H9 (cell line): ENCODE data around the gene SPINT1. TPM values are rescaled to one million over a fixed set of nuclear protein-coding genes. Genes with fewer than 3 reads are reported as not detected.

Source experiments
- DNase-seq: peaks from one replicate; pipeline ENCODE4 v3.0.0-alpha.2; 2017
- H2AFZ ChIP-seq: one replicate; pipeline ENCODE4 v1.6.1; 2013; ENCODE audit warnings: mild to moderate bottlenecking, low read length, control low read depth, moderate library complexity
- H2AK5ac ChIP-seq: 2 replicates; pipeline ENCODE4 v1.6.1; 2013; ENCODE audit warnings: low read length, control low read depth, mixed read lengths; ENCODE audit not compliant: insufficient read length
- H2BK120ac ChIP-seq: one replicate; pipeline ENCODE4 v1.6.1; 2013; ENCODE audit warnings: low read depth, mild to moderate bottlenecking, low read length, control low read depth, inconsistent platforms; ENCODE audit not compliant: poor library complexity, severe bottlenecking
- H2BK12ac ChIP-seq: 2 replicates; pipeline ENCODE4 v1.6.1; 2013; ENCODE audit warnings: low read length, control low read depth, mixed read lengths, low read depth; ENCODE audit not compliant: insufficient read length
- H2BK15ac ChIP-seq: 2 replicates; pipeline ENCODE4 v1.6.1; 2013; ENCODE audit warnings: low read depth, low read length, control low read depth
- H2BK20ac ChIP-seq: one replicate; pipeline ENCODE4 v1.6.1; 2013; ENCODE audit warnings: low read depth, mild to moderate bottlenecking, low read length, control low read depth, inconsistent platforms; ENCODE audit not compliant: poor library complexity, severe bottlenecking
- H2BK5ac ChIP-seq: 2 replicates; pipeline ENCODE4 v1.6.1; 2013; ENCODE audit warnings: low read length, control low read depth, mixed read lengths; ENCODE audit not compliant: insufficient read length
- H3K14ac ChIP-seq: 2 replicates; pipeline ENCODE4 v1.6.1; 2013; ENCODE audit warnings: low read length, control low read depth; ENCODE audit not compliant: insufficient read depth
- H3K18ac ChIP-seq: 2 replicates; pipeline ENCODE4 v1.6.1; 2013; ENCODE audit warnings: low read depth, mild to moderate bottlenecking, mixed read lengths, low read length, control low read depth; ENCODE audit not compliant: insufficient read length
- H3K23ac ChIP-seq: 2 replicates; pipeline ENCODE4 v1.6.1; 2013; ENCODE audit warnings: low read length, control low read depth, mixed read lengths, low read depth; ENCODE audit not compliant: insufficient read length
- H3K23me2 ChIP-seq: 2 replicates; pipeline ENCODE4 v1.6.1; 2013; ENCODE audit warnings: low read depth, mild to moderate bottlenecking, mixed read lengths, low read length, control low read depth; ENCODE audit not compliant: insufficient read length, poor library complexity, severe bottlenecking
- H3K27ac ChIP-seq: 2 replicates; pipeline ENCODE4 v1.5.1; 2013; ENCODE audit warnings: low read length, control low read depth, mixed read lengths, low read depth; ENCODE audit not compliant: insufficient read length
- H3K27me3 ChIP-seq: 2 replicates; pipeline ENCODE4 v1.6.1; 2013; ENCODE audit warnings: low read length, control low read depth, inconsistent platforms; ENCODE audit not compliant: insufficient read depth
- H3K4ac ChIP-seq: 2 replicates; pipeline ENCODE4 v1.6.1; 2013; ENCODE audit warnings: low read depth, mild to moderate bottlenecking, control low read depth, inconsistent platforms, low read length, moderate library complexity
- H3K4me1 ChIP-seq: 2 replicates; pipeline ENCODE4 v1.6.1; 2013; ENCODE audit warnings: low read length, control low read depth, inconsistent platforms; ENCODE audit not compliant: insufficient read depth
- H3K4me2 ChIP-seq: 2 replicates; pipeline ENCODE4 v1.6.1; 2013; ENCODE audit warnings: low read length, control low read depth, mixed read lengths; ENCODE audit not compliant: insufficient read length, insufficient read depth
- H3K56ac ChIP-seq: 2 replicates; pipeline ENCODE4 v1.6.1; 2013; ENCODE audit warnings: low read depth, mild to moderate bottlenecking, mixed read lengths, low read length, control low read depth; ENCODE audit not compliant: insufficient read length
- H3K79me1 ChIP-seq: 2 replicates; pipeline ENCODE4 v1.6.1; 2013; ENCODE audit warnings: low read depth, mild to moderate bottlenecking, moderate library complexity, low read length, control low read depth, inconsistent platforms; ENCODE audit not compliant: insufficient read depth, poor library complexity, severe bottlenecking
- H3K79me2 ChIP-seq: 2 replicates; pipeline ENCODE4 v1.6.1; 2013; ENCODE audit warnings: low read length, control low read depth, inconsistent platforms; ENCODE audit not compliant: insufficient read depth
- H3K9ac ChIP-seq: 2 replicates; pipeline ENCODE4 v1.6.1; 2013; ENCODE audit warnings: low read length, control low read depth, mixed read lengths; ENCODE audit not compliant: insufficient read length; ENCODE audit errors: extremely low read depth
- H3K9me3 ChIP-seq: one replicate; pipeline ENCODE4 v1.6.1; 2013; ENCODE audit warnings: low read depth, low read length, inconsistent platforms; ENCODE audit not compliant: control insufficient read depth
- H3T11ph ChIP-seq: one replicate; pipeline ENCODE4 v1.6.1; 2013; ENCODE audit warnings: mild to moderate bottlenecking, low read length, control low read depth, inconsistent platforms
- H4K20me1 ChIP-seq: one replicate; pipeline ENCODE4 v1.6.1; 2013; ENCODE audit not compliant: control insufficient read depth, insufficient read length, insufficient read depth
- H4K5ac ChIP-seq: 2 replicates; pipeline ENCODE4 v1.6.1; 2013; ENCODE audit warnings: low read depth, mild to moderate bottlenecking, mixed read lengths, low read length, control low read depth; ENCODE audit not compliant: insufficient read length
- H4K8ac ChIP-seq: replicated peaks from 2 replicates; pipeline ENCODE4 v1.6.1; 2013; ENCODE audit warnings: low read length, control low read depth, mixed read lengths, low read depth; ENCODE audit not compliant: insufficient read length
- H4K91ac ChIP-seq: 2 replicates; pipeline ENCODE4 v1.6.1; 2013; ENCODE audit warnings: low read depth, mild to moderate bottlenecking, moderate library complexity, mixed read lengths, low read length, control low read depth; ENCODE audit not compliant: insufficient read length
- H3K27ac Mint-ChIP-seq, 3 experiments: 2 replicates in 2 of 3; 3 replicates in 1 of 3; pipeline ENCODE4 v1.8.0; 2020 to 2021; ENCODE audit warnings: mixed read lengths in 3 of 3, mild to moderate bottlenecking in 1 of 3, moderate library complexity in 1 of 3
- H3K27me3 Mint-ChIP-seq: 2 replicates; pipeline ENCODE4 v1.8.0; 2021; ENCODE audit warnings: low read depth, mild to moderate bottlenecking, moderate library complexity, mixed read lengths
- H3K36me3 Mint-ChIP-seq, 3 experiments: 2 replicates in 2 of 3; 3 replicates in 1 of 3; pipeline ENCODE4 v1.8.0; 2020 to 2021; ENCODE audit warnings: low read depth in 3 of 3, mixed read lengths in 3 of 3; ENCODE audit not compliant: insufficient read depth in 1 of 3
- H3K4me1 Mint-ChIP-seq, 2 experiments: 2 replicates each; pipeline ENCODE4 v1.8.0; 2020; ENCODE audit warnings: mixed read lengths in 2 of 2
- H3K4me3 Mint-ChIP-seq, 2 experiments: 2 replicates in 1 of 2; 3 replicates in 1 of 2; pipeline ENCODE4 v1.8.0; 2020 to 2021; ENCODE audit warnings: mild to moderate bottlenecking in 2 of 2, mixed read lengths in 2 of 2, moderate library complexity in 1 of 2
- H3K9me3 Mint-ChIP-seq, 2 experiments: 2 replicates in 1 of 2; 3 replicates in 1 of 2; pipeline ENCODE4 v1.8.0; 2020; ENCODE audit warnings: mild to moderate bottlenecking in 2 of 2, mixed read lengths in 2 of 2, moderate library complexity in 1 of 2
- CTCF ChIP-seq: fragments of 200-600 bp; sonication (generic); conservative IDR thresholded peaks from 3 replicates; pipeline ENCODE4 v1.8.0; 2021; ENCODE audit warnings: antibody characterized with exemption, mild to moderate bottlenecking
- WGBS: extraction: QIAGEN DNeasy Blood & Tissue Kit; methylation state at CpG from one replicate; pipeline ENCODE4 v1.1.7; 2013; ENCODE audit warnings: missing lambda C conversion rate, low lambda C conversion rate, mixed read lengths; ENCODE audit not compliant: insufficient read length; ENCODE audit errors: extremely low coverage; 5-methylcytosine and 5-hydroxymethylcytosine counted together
- total RNA-seq: library from RNA; stranded (reverse); gene quantifications from 2 replicates; pipeline ENCODE4 v1.2.1, GENCODE V29; 2021

The SPINT1 gene
- total RNA-seq, 1 experiment from 2014 or later = 130 TPM

- H3K18ac ChIP-seq = no peak overlapping the region
- H3K14ac ChIP-seq = no peak overlapping the region
- WGBS = no CpG with 5 or more reads among the region's 1 CpG
- H4K91ac ChIP-seq = no peak overlapping the region
- Mint-ChIP-seq H3K27me3 (no peaks in the 10 kb centered on the region; the same call in 1 of the 2 replicates), H3K9me3 (no peaks in the 10 kb centered on the region), H3K27ac (no peak overlapping the region), H3K4me3 (no peak overlapping the region), H3K4me1 (no peaks in the 10 kb centered on the region), H3K36me3 (no peaks in the 10 kb centered on the region; a peak in 1 of 7 replicates)
- H4K20me1 ChIP-seq = no peaks in the 10 kb centered on the region
- no peak overlapping the region for H2BK15ac ChIP-seq
- no peaks in the 10 kb centered on the region for H3K9me3 ChIP-seq
- H3K27ac ChIP-seq = no peak overlapping the region
- H2BK12ac ChIP-seq = no peak overlapping the region
- DNase-seq = no peak
- TF ChIP-seq CTCF = no peak
- no peak overlapping the region for H2AK5ac ChIP-seq
- H3K9ac ChIP-seq = no peak overlapping the region
- H3K23ac ChIP-seq = no peak overlapping the region
- no peaks in the 10 kb centered on the region for H3K4me1 ChIP-seq
- no peaks in the 10 kb centered on the region for H3K23me2 ChIP-seq
- no peak overlapping the region for H2BK5ac ChIP-seq
- H2BK120ac ChIP-seq = no peak overlapping the region
- no peak overlapping the region for H3K4me2 ChIP-seq
- H2BK20ac ChIP-seq = no peak overlapping the region
- H4K8ac ChIP-seq = no peak overlapping the region
- H3K27me3 ChIP-seq = no peaks in the 10 kb centered on the region
- H2AFZ ChIP-seq = no peak overlapping the region
- no peak overlapping the region for H4K5ac ChIP-seq
- H3K56ac ChIP-seq = no peak overlapping the region
- H3K79me1 ChIP-seq = no peaks in the 10 kb centered on the region
- H3K4ac ChIP-seq = no peak overlapping the region
- H3T11ph ChIP-seq = no peak overlapping the region
- no peaks in the 10 kb centered on the region for H3K79me2 ChIP-seq
Measured at GRCh38 chr15:40823572-40824343, 20.1 kb upstream of the SPINT1 start.
